ENCODE measurements around the gene GPATCH2L.

- TF ChIP-seq CTCF (conservative IDR thresholded peaks at IDR 0.05), result no peak
- TF ChIP-seq ZFX (IDR thresholded peaks at IDR 0.05), result no peak
Measured at GRCh38 chr14:76146976-76147375, 4.7 kb upstream of the GPATCH2L start.
